AG04449 (cell line): ENCODE data around the gene SCYGR7.

Experiments used
- CTCF ChIA-PET: fragments of 350-600 bp; formaldehyde crosslinking; extraction: SDS; loops from one replicate; lab custom pipeline; 2021; ENCODE audit warnings: antibody characterized with exemption; lab: Yijun Ruan, JAX
- POLR2A ChIA-PET: fragments of 400-600, 350-600 bp; formaldehyde crosslinking; extraction: SDS; loops from one replicate; lab custom pipeline; 2020; ENCODE audit warnings: antibody characterized with exemption, inconsistent platforms; lab: Yijun Ruan, JAX
- DNase-seq: peaks from one replicate; pipeline ENCODE4 v3.0.0-alpha.2; 2010; ENCODE audit warnings: low read depth, low spot score
- H3K4me3 ChIP-seq: 2 replicates; pipeline ENCODE4 v1.5.1; 2011; ENCODE audit warnings: low read depth, mild to moderate bottlenecking, control low read depth, low read length
- CTCF ChIP-seq: IDR thresholded peaks from one replicate; pipeline ENCODE4 v1.5.1; 2011; ENCODE audit warnings: mild to moderate bottlenecking, moderate library complexity, low read length, control low read depth, inconsistent platforms; ENCODE audit not compliant: insufficient read depth; ENCODE audit errors: missing control alignments

Gene SCYGR7

GRCh38 chr2:227703961-227704360, 24.2 kb upstream of the SCYGR7 start:
- TF ChIP-seq CTCF, result no peak
- ChIA-PET CTCF (no interaction called here), POLR2A (no interaction called here)
- no peak for DNase-seq
- no peak overlapping the region for H3K4me3 ChIP-seq

GRCh38 chr2:227706859-227707258, 21.3 kb upstream of the SCYGR7 start:
- CTCF ChIA-PET, result no interaction called here
- H3K4me3 ChIP-seq, result no peak overlapping the region
- POLR2A ChIA-PET, result no interaction called here

GRCh38 chr2:227707390-227707789, 20.7 kb upstream of the SCYGR7 start:
- TF ChIP-seq CTCF, result no peak
- ChIA-PET CTCF (no interaction called here), POLR2A (no interaction called here)
- H3K4me3 ChIP-seq, result no peak overlapping the region
- no peak for DNase-seq

More at GRCh38 chr2:227706859-227707258, 21.3 kb upstream of the SCYGR7 start:
- no peak for TF ChIP-seq CTCF
- DNase-seq, result no peak

- DNase-seq, result no peak
- CTCF ChIA-PET, result interaction anchor here (0.5 kb wide), 1 partner anchor 301 kb away, joined by 5 read pairs; no protein-coding TSS in a partner anchor
- H3K4me3 ChIP-seq, result no peak overlapping the region
- TF ChIP-seq CTCF, result no peak
- POLR2A ChIA-PET, result no interaction called here
These were observed 17.1 kb upstream of the SCYGR7 start for GRCh38 chr2:227710986-227711385.

- TF ChIP-seq CTCF, result no peak
- no peak for DNase-seq
- POLR2A ChIA-PET, result no interaction called here
- H3K4me3 ChIP-seq, result no peak overlapping the region
- CTCF ChIA-PET, result no interaction called here
These were observed 14.8 kb upstream of the SCYGR7 start for GRCh38 chr2:227713291-227713690.

- TF ChIP-seq CTCF, result no peak
- ChIA-PET CTCF (no interaction called here), POLR2A (no interaction called here)
- H3K4me3 ChIP-seq, result no peak overlapping the region
- no peak for DNase-seq
These were observed 11.6 kb upstream of the SCYGR7 start for GRCh38 chr2:227716501-227716900.
